Measurements from ENCODE around the gene NLGN1. TPM values are rescaled to one million over a fixed set of nuclear protein-coding genes. Genes with fewer than 3 reads are reported as not detected.
A peak's percentile ranks its signal among the peaks of the same experiment; 100 is the strongest.

NLGN1 gene
- total RNA-seq, 1 experiment from 2014 or later, result 5.2 TPM

DNA sequence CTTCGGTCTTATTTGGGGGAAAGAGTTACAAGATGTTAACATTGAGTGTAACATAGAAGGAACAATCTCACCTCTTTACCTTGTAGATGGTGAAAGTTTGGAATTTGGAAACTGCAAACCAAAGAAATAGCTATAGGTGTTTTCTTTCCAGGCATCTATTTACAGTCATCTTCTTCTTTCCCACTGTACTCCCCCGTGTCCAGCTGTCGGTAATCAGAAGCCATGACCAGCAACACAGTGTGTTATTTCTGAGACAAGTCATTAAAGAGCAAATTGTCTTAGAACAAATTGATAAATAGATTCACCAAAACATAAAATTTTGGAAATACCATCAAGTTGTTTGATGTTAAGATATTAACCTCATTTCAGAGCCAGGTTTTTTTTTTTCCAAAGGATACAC lies 871.0 kb downstream of the NLGN1 start:
- H3K27ac Mint-ChIP-seq, result 0 out of 7 replicates have a peak overlapping the region, but pooled peaks of 1 of the 3 experiments have one; percentile 32
- Histone ChIP-seq H4K5ac (ENCODE audit: insufficient read length, low read depth, low read length) (no peak overlapping the region), H3K23me2 (ENCODE audit: insufficient read length, low read depth, low read length, poor library complexity, severe bottlenecking) (no peaks in the 10 kb centered on the region), H2BK20ac (ENCODE audit: low read depth, low read length, poor library complexity, severe bottlenecking) (no peak overlapping the region), H3K4me2 (ENCODE audit: insufficient read depth, insufficient read length, low read length) (no peak overlapping the region), H3T11ph (ENCODE audit: low read length) (no peak overlapping the region), H4K91ac (ENCODE audit: insufficient read length, low read depth, low read length) (no peak overlapping the region), H3K18ac (ENCODE audit: insufficient read length, low read depth, low read length) (no peak overlapping the region), H2BK5ac (ENCODE audit: insufficient read length, low read length) (no peak overlapping the region), H3K56ac (ENCODE audit: insufficient read length, low read depth, low read length) (no peak overlapping the region), H2AK5ac (ENCODE audit: insufficient read length, low read length) (no peak overlapping the region), H2BK15ac (ENCODE audit: low read depth, low read length) (no peak overlapping the region), H2BK120ac (ENCODE audit: low read depth, low read length, poor library complexity, severe bottlenecking) (no peak overlapping the region), H3K4me1 (ENCODE audit: insufficient read depth, low read length) (no peaks in the 10 kb centered on the region), H2AFZ (ENCODE audit: low read length) (no peak overlapping the region), H3K23ac (ENCODE audit: insufficient read length, low read depth, low read length) (no peak overlapping the region), H4K20me1 (ENCODE audit: control insufficient read depth, insufficient read depth, insufficient read length) (no peaks in the 10 kb centered on the region), H3K27me3 (ENCODE audit: insufficient read depth, low read length) (no peaks in the 10 kb centered on the region), H3K27ac (ENCODE audit: insufficient read length, low read depth, low read length) (no peak overlapping the region), H3K79me1 (ENCODE audit: insufficient read depth, low read depth, low read length, poor library complexity, severe bottlenecking) (no peaks in the 10 kb centered on the region), H3K9me3 (ENCODE audit: control insufficient read depth, low read depth, low read length) (no peaks in the 10 kb centered on the region), H3K9ac (ENCODE audit: extremely low read depth, insufficient read length, low read length) (no peak overlapping the region), H3K4ac (ENCODE audit: low read depth, low read length) (no peak overlapping the region), H3K79me2 (ENCODE audit: insufficient read depth, low read length) (0 out of 2 replicates have a peak, but pooled peaks cover 1% of the 10 kb centered on the region), H2BK12ac (ENCODE audit: insufficient read length, low read depth, low read length) (no peak overlapping the region), H4K8ac (replicated peaks; ENCODE audit: insufficient read length, low read depth, low read length) (no peak overlapping the region), H3K14ac (ENCODE audit: insufficient read depth, low read length) (no peak overlapping the region)
- H3K4me1 Mint-ChIP-seq, result no peaks in the 10 kb centered on the region
- TF ChIP-seq, protein P1, sequence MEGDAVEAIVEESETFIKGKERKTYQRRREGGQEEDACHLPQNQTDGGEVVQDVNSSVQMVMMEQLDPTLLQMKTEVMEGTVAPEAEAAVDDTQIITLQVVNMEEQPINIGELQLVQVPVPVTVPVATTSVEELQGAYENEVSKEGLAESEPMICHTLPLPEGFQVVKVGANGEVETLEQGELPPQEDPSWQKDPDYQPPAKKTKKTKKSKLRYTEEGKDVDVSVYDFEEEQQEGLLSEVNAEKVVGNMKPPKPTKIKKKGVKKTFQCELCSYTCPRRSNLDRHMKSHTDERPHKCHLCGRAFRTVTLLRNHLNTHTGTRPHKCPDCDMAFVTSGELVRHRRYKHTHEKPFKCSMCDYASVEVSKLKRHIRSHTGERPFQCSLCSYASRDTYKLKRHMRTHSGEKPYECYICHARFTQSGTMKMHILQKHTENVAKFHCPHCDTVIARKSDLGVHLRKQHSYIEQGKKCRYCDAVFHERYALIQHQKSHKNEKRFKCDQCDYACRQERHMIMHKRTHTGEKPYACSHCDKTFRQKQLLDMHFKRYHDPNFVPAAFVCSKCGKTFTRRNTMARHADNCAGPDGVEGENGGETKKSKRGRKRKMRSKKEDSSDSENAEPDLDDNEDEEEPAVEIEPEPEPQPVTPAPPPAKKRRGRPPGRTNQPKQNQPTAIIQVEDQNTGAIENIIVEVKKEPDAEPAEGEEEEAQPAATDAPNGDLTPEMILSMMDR (conservative IDR thresholded peaks at IDR 0.05), result no peak
- H3K9me3 Mint-ChIP-seq, result peaks cover 0 to under 1% of the 10 kb centered on the region in 2 experiments; a peak in 1 of 5 replicates
- no peaks in the 10 kb centered on the region for H3K27me3 Mint-ChIP-seq (ENCODE audit: low read depth)
- H3K36me3 Mint-ChIP-seq (ENCODE audit: insufficient read depth in 1 of 3, low read depth in 3 of 3), result no peaks in the 10 kb centered on the region
- WGBS (ENCODE audit: extremely low coverage, insufficient read length, low lambda C conversion rate), result no CpG with 5 or more reads among the region's 3 CpGs
- no peak for DNase-seq
- H3K4me3 Mint-ChIP-seq, result no peak overlapping the region

All from H9 (cell line).